CD1c-positive myeloid dendritic cell (primary cell): ENCODE results near the gene WFDC5.

Experiments used
- DNase-seq: peaks from one replicate; pipeline ENCODE4 v3.0.0-alpha.2; 2016; ENCODE audit errors: extremely low spot score

The WFDC5 gene

DNA sequence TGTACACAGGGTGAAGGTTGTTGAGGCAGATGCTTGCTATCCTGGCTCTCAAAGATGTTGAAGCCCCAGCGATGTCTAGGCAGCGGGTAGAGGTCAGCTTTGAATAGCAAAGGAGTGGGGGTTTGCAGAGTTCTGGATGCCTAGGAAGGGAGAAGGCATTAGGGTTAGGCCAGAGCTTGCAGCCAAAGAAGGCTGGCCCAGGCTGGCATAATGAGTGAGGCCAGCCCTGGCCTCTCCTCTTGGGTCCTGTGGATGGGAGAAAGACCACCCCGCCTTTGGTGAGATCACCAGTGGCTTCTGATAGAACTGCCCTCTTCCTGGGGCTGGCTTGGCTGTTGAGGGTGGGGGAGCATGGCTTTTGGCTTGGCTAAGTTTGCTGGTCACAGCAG is 406 bp upstream of the WFDC5 start:
- no peak for DNase-seq

DNA sequence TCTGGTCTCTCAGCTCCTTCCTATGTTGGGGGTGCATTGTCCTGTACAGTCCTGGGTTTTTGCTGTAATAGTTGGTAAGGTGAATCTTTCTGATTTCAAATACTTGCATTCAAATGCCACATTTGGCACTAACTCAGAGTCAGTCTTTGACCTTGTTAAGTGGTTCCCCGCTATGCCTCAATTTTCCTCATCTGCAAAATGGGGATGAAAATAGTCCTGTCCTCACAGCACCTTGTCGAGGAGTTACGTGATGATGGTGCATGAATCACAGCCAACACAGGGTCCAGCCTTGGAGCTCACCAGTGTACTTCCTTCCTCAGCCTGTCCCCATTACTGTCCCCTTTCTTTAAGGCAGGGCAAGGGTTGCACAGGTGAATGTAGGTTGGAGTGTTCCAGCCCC is 1.1 kb downstream of the WFDC5 start:
- DNase-seq, result no peak

DNA sequence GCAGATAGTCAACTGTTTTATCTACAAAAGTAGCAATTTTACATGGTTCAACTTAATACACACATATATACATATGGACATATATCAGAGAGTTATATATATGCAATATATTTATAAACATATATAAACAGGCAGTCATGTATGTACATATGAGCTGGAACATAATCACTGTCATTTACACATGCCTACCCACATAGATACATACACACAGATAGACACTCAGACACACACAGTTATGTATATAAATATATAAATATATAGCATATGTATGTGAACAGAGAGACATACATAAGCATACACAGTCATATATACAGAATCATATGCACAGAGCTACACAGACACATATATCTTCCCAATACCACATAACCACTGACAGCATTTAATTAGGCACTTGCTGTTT is 2.2 kb downstream of the WFDC5 start:
- DNase-seq, result no peak

DNA sequence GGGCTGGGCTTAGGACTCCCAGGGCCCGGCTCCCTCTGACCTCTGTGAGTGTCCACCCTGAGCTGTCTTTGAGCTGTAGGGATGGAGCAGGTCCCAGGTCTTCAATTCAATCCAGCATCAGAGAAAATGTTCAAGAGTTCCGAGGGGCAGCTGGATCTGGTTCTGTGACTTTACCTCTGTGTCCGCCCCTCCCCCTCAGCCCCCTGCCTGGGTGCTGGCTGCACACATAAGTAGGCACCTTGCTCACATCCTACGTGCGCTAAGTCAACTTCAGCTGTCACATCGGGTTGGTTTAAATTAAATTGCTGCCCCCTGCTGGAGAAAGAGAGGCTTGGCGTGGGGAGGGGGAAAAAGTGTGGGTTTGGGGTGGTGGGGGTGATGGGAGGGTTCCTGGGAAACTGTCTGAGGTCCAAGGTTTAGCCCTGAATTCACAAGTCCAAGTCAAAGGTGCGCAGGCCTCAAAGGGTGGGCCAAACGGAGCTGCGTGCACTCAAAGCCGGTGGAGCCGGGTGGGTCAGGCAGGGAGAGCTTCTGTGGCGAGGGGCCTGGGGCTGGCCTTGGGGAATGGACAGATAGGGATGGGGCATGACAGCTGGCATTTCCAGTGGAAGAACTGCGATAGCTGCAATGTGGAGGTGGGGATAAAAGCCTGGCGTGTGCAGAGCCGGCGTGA is 3.0 kb downstream of the WFDC5 start:
- DNase-seq, result peak; percentile 20

DNA sequence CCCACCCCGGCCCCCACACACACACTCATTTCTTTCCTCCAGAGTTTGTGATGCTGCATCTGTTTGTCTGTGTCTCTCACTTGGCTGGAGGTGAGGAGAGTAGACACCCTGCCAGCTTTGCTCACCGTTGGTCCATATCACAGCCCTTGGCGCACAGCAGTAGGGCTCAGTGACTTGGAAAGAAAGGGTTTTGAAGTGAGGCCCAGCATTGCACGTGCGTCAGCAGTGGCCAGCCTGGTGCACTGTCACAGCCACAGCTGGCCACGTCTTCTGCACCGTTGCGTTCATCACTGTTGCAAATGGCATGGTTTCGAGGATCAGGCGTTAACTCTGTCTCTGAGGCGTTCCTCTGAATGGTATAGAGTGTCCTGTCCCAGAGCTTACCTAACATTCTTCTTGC is 3.7 kb downstream of the WFDC5 start:
- DNase-seq, result no peak

DNA sequence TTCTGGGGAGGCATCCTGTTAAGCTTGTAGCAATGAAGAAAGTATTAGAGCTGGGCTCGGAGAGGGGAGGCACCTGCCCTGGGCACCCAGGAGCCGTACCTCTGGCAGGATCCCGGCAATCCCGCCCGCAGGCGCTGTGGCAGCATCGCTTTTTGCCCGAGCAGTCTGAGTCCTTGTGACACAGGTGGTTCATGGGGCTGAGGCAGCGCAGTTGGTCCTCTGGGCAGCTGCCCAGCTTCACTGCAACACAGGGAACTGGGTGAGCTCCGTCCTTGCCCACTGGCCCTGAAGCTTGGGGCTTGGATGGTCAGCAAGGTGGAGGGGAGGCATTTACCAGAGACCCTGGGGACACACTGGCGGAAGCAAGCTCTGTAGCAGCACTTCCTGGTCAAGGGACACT is 4.7 kb downstream of the WFDC5 start:
- no peak for DNase-seq

DNA sequence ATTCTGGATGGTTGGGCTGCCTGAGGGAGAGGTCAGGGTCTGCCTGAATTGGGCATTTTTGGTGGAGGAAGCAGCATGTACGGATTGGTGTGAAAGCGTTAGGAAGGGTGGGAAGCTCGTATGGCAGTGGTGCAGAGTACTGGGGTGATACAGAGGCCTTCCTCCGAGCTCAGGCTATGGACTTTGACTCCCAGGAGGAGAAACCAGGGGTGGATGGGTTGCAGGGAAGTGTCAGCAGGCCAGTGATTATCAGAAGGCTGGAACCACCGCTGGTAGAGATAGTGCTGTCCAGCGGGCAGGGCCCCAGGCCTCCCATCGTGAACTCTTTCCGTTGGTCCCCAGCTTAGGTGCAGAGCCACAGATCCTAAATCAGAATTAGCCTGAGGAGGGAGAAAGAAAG is 5.3 kb downstream of the WFDC5 start:
- no peak for DNase-seq

DNA sequence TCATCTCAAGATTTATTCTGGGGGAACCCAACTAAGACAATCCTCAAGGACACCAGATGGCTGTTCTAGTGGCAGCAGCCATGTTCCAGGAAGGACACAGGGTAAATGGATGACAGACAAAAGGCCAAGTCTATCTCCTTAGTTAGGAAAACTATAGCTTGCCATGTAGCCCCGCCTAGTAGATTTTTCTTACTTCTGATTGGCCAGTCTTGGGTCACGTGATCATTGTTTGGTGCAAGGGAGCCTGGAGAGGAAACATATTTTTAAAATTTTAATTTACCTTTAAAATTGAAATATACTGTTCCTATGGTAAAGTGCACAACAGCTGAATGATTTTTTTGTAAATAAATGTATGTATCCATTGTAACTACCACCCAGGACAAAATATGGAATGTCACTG is 9.7 kb downstream of the WFDC5 start:
- no peak for DNase-seq

DNA sequence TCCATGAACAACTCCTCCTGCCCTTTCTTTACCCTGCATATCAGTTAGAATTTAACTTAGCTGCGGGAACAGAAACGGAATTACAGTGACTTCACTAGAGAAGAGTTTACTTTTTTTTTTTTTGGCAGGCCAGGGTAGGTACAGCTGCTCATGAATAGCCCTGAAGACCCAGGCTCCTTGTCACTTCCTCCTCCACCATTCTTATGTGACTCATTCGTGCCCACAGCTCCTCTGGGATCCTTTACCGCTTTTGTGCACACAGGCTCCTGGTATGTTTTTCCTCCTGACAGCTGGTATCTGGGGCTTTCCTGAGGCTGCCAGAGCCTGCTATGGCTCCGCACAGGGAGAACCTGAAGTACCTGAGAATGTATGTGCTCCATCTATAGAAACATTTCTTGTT is 10.2 kb downstream of the WFDC5 start:
- DNase-seq, result no peak

DNA sequence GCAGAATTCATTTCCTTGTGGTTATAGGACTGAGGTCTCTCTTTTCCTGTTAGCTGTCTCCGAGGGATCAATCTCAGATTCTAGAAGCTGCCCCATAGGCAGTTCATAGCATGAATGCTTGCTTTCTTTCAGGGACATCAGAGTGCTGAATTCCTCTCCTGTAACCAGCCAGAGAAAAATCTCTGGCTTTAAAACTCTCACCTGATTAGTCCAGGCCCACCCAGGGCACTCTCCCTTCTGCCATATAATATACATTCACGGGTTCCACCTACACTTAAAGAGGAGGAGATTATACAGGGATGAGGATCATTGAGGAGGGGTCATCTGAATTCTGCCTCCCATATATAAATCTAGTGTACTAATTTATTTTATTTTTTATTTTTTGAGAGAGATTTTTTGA is 11.9 kb downstream of the WFDC5 start:
- DNase-seq, result no peak

DNA sequence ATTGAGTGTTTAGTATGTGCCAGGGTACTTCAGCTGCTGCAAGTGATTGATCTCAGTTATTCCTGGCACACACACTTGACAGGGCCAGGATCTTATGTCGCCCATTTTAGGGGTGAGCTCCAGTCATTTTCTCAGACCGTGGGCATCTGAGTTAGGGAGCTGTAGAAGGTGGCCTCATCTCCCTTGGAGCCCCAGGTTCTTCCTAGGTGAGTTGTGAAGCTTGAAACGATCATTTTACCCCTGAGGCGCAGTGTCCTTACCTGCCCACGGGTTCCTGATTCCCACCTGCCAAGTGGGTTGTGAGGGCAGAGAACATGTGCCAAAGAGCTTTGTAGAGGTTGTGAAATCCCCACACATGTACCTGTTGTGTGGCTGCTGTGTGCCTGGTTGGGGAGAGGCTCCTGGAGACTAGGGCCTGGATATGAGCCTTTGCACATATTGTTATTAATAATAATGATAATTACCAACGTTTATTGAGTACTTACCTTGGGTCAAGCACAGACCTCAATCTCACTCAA is 13.6 kb downstream of the WFDC5 start:
- no peak for DNase-seq

DNA sequence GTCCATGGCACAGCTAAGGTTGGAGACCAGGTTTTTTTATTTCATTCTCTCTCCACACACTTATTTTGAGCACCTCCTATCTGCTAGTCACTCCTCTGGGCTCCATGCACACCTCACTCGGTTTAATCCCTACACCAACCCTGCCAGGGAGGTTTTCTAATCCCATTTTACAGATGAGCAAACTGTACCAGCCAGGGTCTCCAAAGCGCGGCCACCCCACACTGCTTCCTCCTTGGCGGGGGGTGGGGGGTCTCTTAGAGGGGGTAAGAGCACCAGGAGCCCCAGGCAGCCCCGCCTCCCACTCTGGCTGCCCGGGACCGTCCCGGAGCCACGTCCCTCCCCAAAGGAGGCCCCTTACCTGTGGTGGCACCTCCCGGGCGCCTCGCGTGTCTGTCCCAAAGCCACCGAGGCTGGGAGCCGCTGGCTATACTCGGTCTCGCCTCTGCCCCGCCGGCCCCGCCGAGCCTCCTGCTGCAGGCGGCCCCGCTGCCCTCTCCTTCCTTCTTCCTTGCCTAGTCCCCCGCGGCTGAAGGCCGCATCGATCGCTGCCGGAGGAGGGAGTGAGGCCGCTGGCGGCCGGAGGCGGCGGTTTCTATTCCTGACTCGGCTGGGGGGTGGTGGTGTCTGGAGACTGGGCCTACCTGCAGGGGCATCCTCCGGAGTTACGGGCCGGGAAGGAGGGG is 14.3 kb downstream of the WFDC5 start, which contains the start of gene KCNS1:
TSS of gene KCNS1 (minus strand) at position 565 of the 683 bp plus-strand sequence. CDS start 1,891 bp downstream, outside the sequence.
- DNase-seq, result no peak

DNA sequence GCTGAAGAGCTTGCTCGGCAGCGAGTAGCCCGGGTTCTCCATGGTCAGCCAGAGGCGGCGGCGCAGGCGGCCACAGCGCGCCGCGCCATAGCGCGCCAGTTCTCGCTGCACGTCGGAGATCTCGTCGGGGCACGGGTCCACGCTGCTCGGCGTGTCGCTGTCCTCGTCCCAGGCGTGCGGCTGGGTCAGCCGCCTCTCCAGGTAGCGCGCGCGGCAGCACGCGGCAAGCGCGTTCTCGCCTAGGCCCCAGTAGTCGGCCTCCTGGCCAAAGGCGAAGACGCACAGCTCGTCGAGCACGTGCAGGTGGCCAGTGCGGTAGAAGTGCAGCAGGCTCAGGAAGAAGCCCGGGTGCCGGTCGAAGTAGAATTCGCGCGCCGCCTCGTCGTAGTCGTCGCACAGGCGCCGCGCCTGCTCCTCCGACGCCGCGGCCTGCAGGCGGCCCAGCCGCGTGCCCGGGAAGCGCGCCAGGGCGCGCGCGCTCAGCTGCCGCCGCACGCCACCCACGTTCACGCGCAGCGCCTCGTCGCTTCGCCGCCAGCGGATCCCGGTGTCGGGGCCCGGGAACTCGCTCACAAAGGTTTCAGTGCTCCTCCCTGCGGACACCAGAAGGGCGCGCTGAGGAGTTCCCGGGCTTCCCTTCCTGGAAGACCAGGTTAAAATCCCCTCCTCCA is 16.7 kb downstream of the WFDC5 start:
- peak; percentile 39 for DNase-seq

DNA sequence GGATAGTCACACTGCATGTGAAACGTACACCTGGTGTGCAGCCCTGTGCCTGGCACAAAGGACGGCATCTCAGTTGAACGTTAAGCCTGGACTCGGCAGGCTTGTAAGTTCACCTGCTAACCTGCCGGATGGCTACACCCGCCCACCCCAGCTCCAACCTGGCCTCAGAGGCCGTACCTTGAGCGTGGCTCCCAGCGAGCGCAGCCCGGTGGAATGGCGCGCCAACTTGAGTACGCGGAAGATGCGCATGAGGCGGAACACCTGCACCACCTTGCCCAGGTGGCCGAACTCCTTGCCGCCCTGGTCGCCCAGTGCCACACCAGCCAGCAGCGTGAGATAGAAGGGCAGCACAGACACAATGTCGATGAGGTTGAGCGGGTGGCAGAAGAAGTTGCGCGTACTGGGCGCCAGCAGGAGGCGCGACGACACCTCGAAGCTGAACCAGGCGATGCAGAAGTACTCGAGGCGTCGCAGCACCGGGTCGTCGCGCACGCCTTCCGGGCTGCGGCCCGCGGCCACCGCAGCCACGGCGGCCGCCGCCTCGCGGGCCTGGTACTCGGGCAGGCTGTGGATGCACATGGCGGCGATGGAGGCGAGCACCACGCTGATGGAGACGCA is 17.4 kb downstream of the WFDC5 start:
- peak; percentile 59 for DNase-seq

DNA sequence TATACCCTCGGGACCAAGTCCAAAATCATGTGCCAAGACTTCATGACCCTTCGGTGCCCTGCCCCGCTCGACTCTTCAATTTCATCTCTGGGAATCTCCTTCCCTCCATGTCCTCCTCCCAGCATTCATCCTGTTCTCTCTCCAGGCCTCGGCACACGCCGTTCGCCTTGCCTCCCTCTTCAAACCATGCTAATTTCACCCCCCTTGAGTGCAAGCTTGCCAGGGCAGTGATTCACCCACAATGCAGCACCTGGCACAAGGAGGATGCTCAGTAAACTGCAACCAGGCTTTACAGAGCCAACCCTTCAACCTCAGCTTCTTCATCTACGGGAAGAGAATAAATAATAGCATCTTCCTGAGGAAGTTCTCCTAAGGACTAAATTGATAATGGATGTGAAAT is 18.2 kb downstream of the WFDC5 start:
- DNase-seq, result no peak

DNA sequence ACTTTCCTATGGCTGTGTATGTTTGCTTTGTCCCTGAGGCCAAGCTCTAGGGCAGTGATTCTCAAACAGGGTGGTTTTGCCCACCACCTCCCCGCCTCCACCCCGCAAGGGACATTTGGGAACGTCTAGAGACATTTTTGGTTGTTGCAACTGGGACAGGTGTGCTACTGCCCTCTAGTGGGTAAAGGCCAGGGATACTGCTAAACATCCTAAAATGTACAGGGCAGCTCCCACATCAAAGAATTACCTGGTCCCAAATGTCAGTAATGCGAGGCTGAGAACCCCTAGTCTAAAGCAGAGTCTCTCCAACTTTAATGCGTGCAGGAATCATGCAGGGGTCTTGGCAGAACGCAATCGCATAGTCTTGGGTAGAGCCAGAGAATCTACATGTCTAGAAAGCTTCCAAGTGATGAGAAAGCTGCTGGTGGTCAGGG is 19.2 kb downstream of the WFDC5 start:
- peak; percentile 63 for DNase-seq

DNA sequence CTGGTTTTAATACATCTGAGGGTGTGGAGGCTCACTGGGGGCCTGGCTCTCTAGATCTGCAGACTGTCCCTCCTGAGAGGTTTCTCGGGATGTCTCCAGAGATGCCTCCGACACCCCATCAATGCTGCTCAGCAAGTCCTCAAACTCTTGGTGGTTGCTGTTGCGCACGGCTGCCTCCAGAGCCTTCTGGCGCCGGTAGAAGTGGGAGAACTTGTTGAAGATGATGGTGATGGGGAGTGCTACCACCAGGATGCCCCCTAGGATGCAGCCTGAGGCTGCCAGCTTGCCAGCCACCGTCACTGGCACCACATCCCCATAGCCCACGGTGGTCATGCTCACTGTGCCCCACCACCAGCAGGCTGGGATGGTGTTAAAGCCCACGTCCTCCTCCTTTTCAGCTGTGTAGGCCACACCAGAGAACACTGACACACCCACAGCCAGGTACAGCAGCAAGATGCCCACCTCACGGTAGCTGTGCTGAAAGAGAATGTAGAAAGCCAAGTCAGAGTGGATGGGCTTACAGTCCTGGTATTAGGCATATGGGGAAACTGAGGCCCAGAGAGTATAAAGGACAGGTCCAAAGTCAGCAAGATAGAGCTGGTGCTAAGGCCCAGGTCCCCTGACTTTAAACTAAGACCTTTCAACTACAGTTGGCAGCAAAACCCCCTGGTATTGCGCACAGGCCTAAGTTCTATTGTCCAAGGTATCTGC is 20.0 kb downstream of the WFDC5 start:
- no peak for DNase-seq

DNA sequence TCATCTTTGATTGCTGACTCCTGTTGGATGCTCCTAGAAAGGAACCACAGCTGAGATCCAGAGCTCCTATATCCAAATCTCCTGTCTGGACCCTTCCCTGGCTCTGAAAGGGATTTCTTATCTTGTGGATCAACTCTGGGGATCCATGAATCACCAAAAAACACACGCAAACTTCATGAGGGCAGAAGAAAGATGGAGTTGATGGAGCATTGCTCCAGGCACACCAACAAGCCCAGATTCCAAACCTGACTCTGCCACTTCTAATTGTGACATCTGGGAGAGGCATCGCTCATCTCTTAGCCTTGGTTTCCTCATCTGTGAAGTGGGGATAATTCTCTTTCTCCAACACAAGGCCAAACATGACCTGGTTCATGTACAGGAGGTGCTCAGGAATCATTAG is 20.8 kb downstream of the WFDC5 start:
- no peak for DNase-seq

DNA sequence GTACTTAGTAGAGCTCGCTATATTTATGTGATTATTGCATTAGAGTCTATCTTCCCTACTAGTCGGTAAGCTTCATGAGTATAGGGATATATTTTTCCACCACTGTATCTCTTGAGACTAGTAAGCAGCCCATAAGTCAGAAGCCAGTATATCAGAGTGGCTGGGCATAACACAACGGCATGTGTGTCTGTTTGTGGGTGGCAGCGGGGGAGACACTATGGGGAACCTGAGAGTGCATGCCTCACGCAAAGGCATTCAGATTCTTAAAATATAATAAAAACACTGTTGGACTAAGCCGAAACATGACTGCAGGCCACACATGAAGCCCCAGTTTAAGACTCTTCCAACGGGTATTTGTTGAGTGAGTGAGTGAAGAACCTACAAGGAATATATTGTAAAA is 22.1 kb downstream of the WFDC5 start:
- DNase-seq, result no peak

DNA sequence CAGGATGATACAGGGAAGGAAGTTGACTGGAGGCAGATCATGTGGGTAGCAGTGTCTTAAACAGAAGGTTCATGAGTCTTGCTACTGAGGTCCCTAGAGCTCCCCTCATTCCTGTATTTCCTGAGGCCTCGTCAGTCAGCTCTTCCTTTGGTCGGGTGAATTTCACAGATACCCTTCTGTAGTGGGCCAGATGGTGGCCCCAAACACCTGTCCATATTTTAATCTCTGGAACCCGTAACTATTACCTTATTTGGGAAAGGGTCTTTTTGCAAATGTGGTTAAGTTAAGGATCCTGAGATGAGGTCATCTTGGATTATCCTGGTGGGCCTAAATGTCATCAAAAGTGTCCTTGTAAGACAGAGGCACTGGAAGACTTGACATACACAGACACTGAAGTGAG is 23.6 kb downstream of the WFDC5 start:
- no peak for DNase-seq

DNA sequence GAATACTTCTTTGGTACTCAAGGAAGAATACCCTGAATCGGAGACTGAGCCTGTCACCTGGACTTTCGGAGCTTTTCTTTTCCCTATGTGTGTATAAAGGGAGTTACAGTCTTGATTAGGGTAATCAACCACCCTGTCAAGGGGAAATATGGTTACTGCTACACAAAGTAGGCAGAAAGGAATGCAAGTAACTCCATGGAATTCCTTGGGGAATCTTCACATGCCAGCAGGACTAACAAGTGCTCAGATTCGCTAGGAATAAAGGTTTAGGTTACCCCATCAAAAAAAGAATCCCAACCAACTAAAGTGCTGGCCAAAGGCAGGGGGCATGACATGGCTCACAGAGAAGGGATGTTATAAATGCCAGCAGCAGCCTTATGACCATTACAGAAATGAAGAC is 24.5 kb downstream of the WFDC5 start:
- DNase-seq, result no peak

DNA sequence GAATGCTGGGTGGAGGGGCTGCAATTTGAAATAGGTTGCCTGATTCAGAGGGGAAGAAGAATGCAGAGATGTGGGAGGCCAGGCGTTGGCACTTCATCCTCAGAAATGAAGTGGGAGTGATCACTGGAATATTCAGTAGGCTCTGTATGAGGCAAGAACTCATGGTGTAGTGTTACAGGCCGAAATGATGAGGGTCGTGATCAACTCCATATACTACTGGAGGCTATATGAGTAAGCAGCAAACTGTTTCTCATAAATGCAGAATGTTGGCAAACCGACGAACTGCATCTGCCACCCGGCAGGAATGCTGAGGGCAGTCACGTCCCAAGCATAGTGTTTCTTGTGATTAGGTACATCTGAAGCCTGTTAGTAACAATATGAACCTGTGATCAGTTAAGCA is 26.7 kb downstream of the WFDC5 start:
- DNase-seq, result no peak
